K562 treated with DMSO at 1 percent for 24 hours (cell line): Measurements from ENCODE around the gene SMIM34. TPM values are rescaled to one million over a fixed set of nuclear protein-coding genes. Genes with fewer than 3 reads are reported as not detected.

Source experiments
- total RNA-seq: library from RNA; unstranded; fragments of 300-600 nt; gene quantifications from 2 replicates; pipeline ENCODE4 v1.2.3, GENCODE V29; 2022; ENCODE audit warnings: low read depth; ENCODE audit not compliant: insufficient read depth

Gene SMIM34, protein sequence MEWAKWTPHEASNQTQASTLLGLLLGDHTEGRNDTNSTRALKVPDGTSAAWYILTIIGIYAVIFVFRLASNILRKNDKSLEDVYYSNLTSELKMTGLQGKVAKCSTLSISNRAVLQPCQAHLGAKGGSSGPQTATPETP
- not detected in 2 replicates for total RNA-seq

DNA sequence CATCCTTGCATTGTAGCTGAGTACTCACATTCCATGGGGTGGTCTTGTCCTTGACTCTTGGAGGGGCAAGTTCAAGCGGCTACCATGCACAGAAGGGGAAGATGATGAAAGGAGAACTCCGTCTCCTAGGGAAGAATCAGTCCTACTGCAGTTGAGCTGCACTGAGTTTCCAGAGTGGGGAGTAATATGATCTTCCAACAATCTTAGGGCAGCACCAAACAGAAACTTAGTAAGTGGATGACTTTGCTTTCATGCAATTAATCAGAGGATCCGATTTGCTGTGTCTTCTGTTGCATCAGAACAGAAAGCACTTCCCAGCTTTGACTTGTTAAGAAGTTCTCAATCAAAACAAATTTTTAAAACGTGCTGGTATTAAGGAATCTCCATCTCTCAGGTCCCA, at the start of gene SMIM34:
Gene SMIM34, minus strand, starts transcription at position 147 of the 400 bp plus-strand sequence. Its CDS starts 112 bp downstream, at position 35.

DNA sequence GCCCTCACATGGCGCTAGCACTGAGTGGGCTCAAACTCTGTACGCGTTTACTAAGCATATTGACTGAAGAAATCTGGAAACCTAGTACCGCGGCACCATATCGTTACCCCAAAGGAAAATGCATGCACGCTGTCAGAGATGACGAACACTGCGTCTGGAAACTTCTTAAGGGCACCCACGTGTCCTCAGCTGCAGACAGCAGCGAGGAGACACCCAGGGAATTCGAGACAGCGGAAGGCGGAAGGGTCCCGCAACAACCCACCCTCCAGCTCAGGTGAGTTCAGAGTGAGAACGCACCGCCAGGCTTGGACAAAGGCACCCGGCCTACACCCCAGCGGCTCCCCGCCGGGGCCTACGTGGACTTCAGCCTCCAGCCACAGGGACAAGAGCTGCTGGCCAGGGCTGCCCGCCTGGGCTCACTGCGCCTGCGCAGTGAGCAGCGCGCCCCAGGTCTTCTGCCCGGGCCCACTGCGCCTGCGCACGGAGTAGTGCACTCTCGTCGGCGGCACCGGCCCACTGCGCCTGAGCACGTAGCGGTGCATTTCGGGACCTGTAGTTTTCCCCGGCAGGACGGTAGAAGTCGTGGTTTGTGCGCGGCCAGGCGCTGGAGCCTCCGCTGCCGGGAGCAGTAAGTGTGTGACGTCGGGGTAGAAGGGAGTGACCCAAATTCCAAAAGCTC, 48.7 kb downstream of the SMIM34 start, which contains the start of gene SMIM11:
Gene SMIM11, plus strand, starts transcription at position 568 of the 679 bp plus-strand sequence. CDS start 3,998 bp downstream, outside the sequence.

Other genes starting within 250 kb of the SMIM34 start
- gene KCNE2, start 59.9 kb downstream of the SMIM34 start, total RNA-seq, result not detected in 2 replicates
- 1.1 and 13.9 TPM in 2 replicates for gene SMIM11, start 48.4 kb downstream of the SMIM34 start, total RNA-seq
- gene KCNE1, start 88.3 kb upstream of the SMIM34 start, total RNA-seq, result not detected in 2 replicates
- gene RCAN1, start 191.2 kb upstream of the SMIM34 start, total RNA-seq, result 15.3 and 16.7 TPM in 2 replicates
- not detected in 2 replicates for gene CLIC6, start 245.0 kb upstream of the SMIM34 start, total RNA-seq